GM23338 (cell line): ENCODE data around the gene NRDE2.

Experiments
- ETS1 ChIP-seq: IDR thresholded peaks from 2 replicates; pipeline ENCODE4 v1.6.1; 2016; ENCODE audit warnings: antibody characterized with exemption
- EZH2phosphoT487 ChIP-seq: fragments of 200-600 bp; sonication (generic); IDR thresholded peaks from one replicate; pipeline ENCODE4 v1.8.1; 2018; ENCODE audit warnings: antibody characterized with exemption; ENCODE audit not compliant: unreplicated experiment
- POLR2AphosphoS5 ChIP-seq: IDR thresholded peaks from 2 replicates; pipeline ENCODE4 v1.6.1; 2016; ENCODE audit warnings: antibody characterized with exemption, low read depth
- REST ChIP-seq: IDR thresholded peaks from one replicate; pipeline ENCODE4 v1.6.1; 2018; ENCODE audit warnings: antibody characterized with exemption; ENCODE audit not compliant: unreplicated experiment
- ZNF331 ChIP-seq: fragments of 250-450 bp; sonication (Bioruptor Pico); IDR thresholded peaks from 2 replicates; pipeline ENCODE4 v1.5.0; 2020; ENCODE audit warnings: low read depth, mild to moderate bottlenecking, moderate library complexity
- TF ChIP-seq, protein P1 (sequence below), 2 experiments: fragments of 200-600 bp in 1 of 2; sonication (generic) in 1 of 2; conservative IDR thresholded peaks; 2 replicates each; pipeline versions ENCODE4 v1.5.1 to v1.6.1; 2016 to 2017; ENCODE audit warnings: antibody characterized with exemption in 2 of 2, low read depth in 2 of 2, mild to moderate bottlenecking in 2 of 2, moderate library complexity in 1 of 2

DNA sequence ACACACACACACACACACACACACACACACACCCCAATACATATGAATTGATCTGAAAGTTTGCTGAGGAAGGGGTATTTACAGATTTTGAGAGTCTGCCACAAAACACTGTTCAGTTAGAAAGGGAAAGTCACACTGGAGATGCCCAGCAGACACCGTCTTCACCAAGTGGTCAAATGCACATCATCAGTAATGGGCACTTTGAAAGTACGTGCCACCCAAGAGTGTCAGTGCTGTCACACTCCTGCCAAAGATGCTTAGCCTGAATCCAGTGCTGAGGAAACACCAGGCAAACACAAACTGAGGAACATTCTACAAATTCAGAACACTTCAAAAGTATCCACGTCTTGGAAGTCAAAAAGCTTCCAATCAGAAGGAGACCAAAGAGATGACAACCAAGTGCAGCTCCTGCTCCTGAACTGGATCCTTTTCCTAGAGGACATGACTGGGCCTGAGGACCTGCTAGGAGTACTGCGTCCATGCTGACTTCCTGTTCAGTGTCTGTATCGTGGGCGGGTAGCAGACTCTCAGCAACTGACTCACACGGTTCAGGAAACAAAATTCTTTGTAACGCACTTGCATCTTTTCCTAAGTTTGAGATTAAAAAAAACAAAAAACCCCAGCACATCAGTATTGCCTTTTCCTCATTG, 56.8 kb downstream of the NRDE2 start:
- TF ChIP-seq ETS1 (no peak), POLR2AphosphoS5 (no peak), EZH2phosphoT487 (no peak), ZNF331 (CRISPR knock-in tag) (no peak), REST (no peak)
- TF ChIP-seq, protein P1, sequence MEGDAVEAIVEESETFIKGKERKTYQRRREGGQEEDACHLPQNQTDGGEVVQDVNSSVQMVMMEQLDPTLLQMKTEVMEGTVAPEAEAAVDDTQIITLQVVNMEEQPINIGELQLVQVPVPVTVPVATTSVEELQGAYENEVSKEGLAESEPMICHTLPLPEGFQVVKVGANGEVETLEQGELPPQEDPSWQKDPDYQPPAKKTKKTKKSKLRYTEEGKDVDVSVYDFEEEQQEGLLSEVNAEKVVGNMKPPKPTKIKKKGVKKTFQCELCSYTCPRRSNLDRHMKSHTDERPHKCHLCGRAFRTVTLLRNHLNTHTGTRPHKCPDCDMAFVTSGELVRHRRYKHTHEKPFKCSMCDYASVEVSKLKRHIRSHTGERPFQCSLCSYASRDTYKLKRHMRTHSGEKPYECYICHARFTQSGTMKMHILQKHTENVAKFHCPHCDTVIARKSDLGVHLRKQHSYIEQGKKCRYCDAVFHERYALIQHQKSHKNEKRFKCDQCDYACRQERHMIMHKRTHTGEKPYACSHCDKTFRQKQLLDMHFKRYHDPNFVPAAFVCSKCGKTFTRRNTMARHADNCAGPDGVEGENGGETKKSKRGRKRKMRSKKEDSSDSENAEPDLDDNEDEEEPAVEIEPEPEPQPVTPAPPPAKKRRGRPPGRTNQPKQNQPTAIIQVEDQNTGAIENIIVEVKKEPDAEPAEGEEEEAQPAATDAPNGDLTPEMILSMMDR (conservative IDR thresholded peaks at IDR 0.05; ENCODE audit: low read depth in 2 of 2), result no peak
